IMR-90 (cell line): ENCODE results near the gene PSPH. TPM values are rescaled to one million over a fixed set of nuclear protein-coding genes. Genes with fewer than 3 reads are reported as not detected.

Experiments used
- ATAC-seq: fragments of 200-7000 bp; cut with Tn5 transposase; 2 replicates; pipeline ENCODE4 v1.9.1; 2020; ENCODE audit warnings: low read depth, mild to moderate bottlenecking, moderate library complexity
- BruUV-seq: library from RNA; stranded (reverse); fragments of 400-500 nt; replicated peaks from 2 replicates; lab custom pipeline; 2021; lab: Mats Ljungman, UMichigan
- CTCF ChIA-PET: fragments of 300-600 bp; formaldehyde crosslinking; extraction: SDS; loops from one replicate; lab custom pipeline; 2021; ENCODE audit warnings: antibody characterized with exemption; lab: Yijun Ruan, JAX
- POLR2A ChIA-PET: fragments of 300-600 bp; sonication (Branson Sonifier 250); formaldehyde crosslinking; loops from one replicate; lab custom pipeline; 2022; ENCODE audit warnings: antibody characterized with exemption; ENCODE audit not compliant: unreplicated experiment; lab: Charles Lee
- DNase-seq: peaks from one replicate; pipeline ENCODE4 v3.0.0; 2013
- H2AFZ ChIP-seq: replicated peaks from 2 replicates; pipeline ENCODE3; 2013; ENCODE audit warnings: low read length, mild to moderate bottlenecking; ENCODE audit not compliant: poor library complexity
- H2AK5ac ChIP-seq: 2 replicates; pipeline ENCODE4 v1.6.1; 2013; ENCODE audit warnings: low read depth, low read length, inconsistent platforms
- H2AK9ac ChIP-seq: replicated peaks from 2 replicates; pipeline ENCODE3; 2013; ENCODE audit warnings: mild to moderate bottlenecking, low read depth, low read length, moderate library complexity; ENCODE audit not compliant: poor library complexity
- H2BK120ac ChIP-seq: 2 replicates; pipeline ENCODE4 v1.6.1; 2013; ENCODE audit warnings: low read depth, low read length, inconsistent platforms
- H2BK15ac ChIP-seq: 3 replicates; pipeline ENCODE4 v1.6.1; 2013; ENCODE audit warnings: low read depth, low read length, inconsistent platforms
- H2BK20ac ChIP-seq: 2 replicates; pipeline ENCODE4 v1.6.1; 2013; ENCODE audit warnings: low read depth, mild to moderate bottlenecking, inconsistent platforms, low read length, moderate library complexity
- H2BK5ac ChIP-seq: 2 replicates; pipeline ENCODE4 v1.6.1; 2013; ENCODE audit warnings: mild to moderate bottlenecking, low read depth, low read length, inconsistent platforms; ENCODE audit not compliant: poor library complexity, severe bottlenecking
- H3K14ac ChIP-seq: replicated peaks from 2 replicates; pipeline ENCODE4 v1.6.1; 2013; ENCODE audit warnings: low read depth, low read length, inconsistent platforms
- H3K18ac ChIP-seq: 2 replicates; pipeline ENCODE4 v1.6.1; 2013; ENCODE audit warnings: low read depth, low read length, control low read depth
- H3K23ac ChIP-seq: 2 replicates; pipeline ENCODE4 v1.6.1; 2013; ENCODE audit warnings: low read depth, low read length, inconsistent platforms
- H3K27ac ChIP-seq: 2 replicates; pipeline ENCODE4 v1.5.1; 2013; ENCODE audit warnings: mild to moderate bottlenecking, control low read depth, low read length; ENCODE audit not compliant: insufficient read depth
- H3K27me3 ChIP-seq: 2 replicates; pipeline ENCODE4 v1.6.1; 2013; ENCODE audit warnings: low read length; ENCODE audit not compliant: control insufficient read depth, insufficient read depth
- H3K36me3 ChIP-seq: 2 replicates; pipeline ENCODE4 v1.6.1; 2013; ENCODE audit warnings: low read length, mixed read lengths; ENCODE audit not compliant: control insufficient read depth, insufficient read depth
- H3K4ac ChIP-seq: 2 replicates; pipeline ENCODE4 v1.6.1; 2013; ENCODE audit warnings: low read depth, low read length, inconsistent platforms
- H3K4me1 ChIP-seq: 2 replicates; pipeline ENCODE4 v1.6.1; 2013; ENCODE audit warnings: low read length, mixed read lengths; ENCODE audit not compliant: control insufficient read depth, insufficient read depth
- H3K4me2 ChIP-seq: 2 replicates; pipeline ENCODE4 v1.6.1; 2013; ENCODE audit warnings: low read depth, mild to moderate bottlenecking, control low read depth, low read length, moderate library complexity
- H3K4me3 ChIP-seq: 2 replicates; pipeline ENCODE4 v1.5.1; 2013; ENCODE audit warnings: low read depth, mild to moderate bottlenecking, control low read depth, low read length, moderate library complexity; ENCODE audit not compliant: insufficient read depth
- H3K56ac ChIP-seq: 2 replicates; pipeline ENCODE4 v1.6.1; 2013; ENCODE audit warnings: low read length, inconsistent platforms; ENCODE audit not compliant: insufficient read depth; ENCODE audit errors: extremely low read depth
- H3K79me1 ChIP-seq, 2 experiments: 2 replicates each; pipeline ENCODE4 v1.6.1; 2013; ENCODE audit warnings: low read length in 2 of 2, inconsistent platforms in 1 of 2, low read depth in 1 of 2
- H3K9ac ChIP-seq: 2 replicates; pipeline ENCODE4 v1.6.1; 2013; ENCODE audit warnings: low read depth, low read length, control low read depth
- H3K9me1 ChIP-seq: 2 replicates; pipeline ENCODE4 v1.6.1; 2013; ENCODE audit warnings: low read length, inconsistent platforms; ENCODE audit not compliant: insufficient read depth
- H3K9me3 ChIP-seq: 2 replicates; pipeline ENCODE4 v1.6.1; 2013; ENCODE audit warnings: low read length; ENCODE audit not compliant: control insufficient read depth, insufficient read depth
- H4K20me1 ChIP-seq: 2 replicates; pipeline ENCODE4 v1.6.1; 2013; ENCODE audit warnings: low read length, inconsistent platforms; ENCODE audit not compliant: insufficient read depth
- H4K5ac ChIP-seq: 2 replicates; pipeline ENCODE4 v1.6.1; 2013; ENCODE audit warnings: mild to moderate bottlenecking, low read depth, low read length, control low read depth
- H4K8ac ChIP-seq, 2 experiments: 2 replicates each; pipeline ENCODE4 v1.6.1; 2013; ENCODE audit warnings: low read depth in 2 of 2, low read length in 2 of 2, control low read depth in 1 of 2, inconsistent platforms in 1 of 2
- H4K91ac ChIP-seq: 2 replicates; pipeline ENCODE4 v1.6.1; 2013; ENCODE audit warnings: low read depth, low read length, inconsistent platforms; ENCODE audit not compliant: insufficient read depth
- BHLHE40 ChIP-seq: fragments of 150-350 bp; IDR thresholded peaks from 2 replicates; pipeline ENCODE4 v1.6.1; 2016; ENCODE audit warnings: mild to moderate bottlenecking, low read depth, low read length
- CEBPB ChIP-seq: IDR thresholded peaks from 2 replicates; pipeline ENCODE4 v1.6.1; 2012; ENCODE audit warnings: low read depth, low read length, improper control_type of control experiment
- CHD1 ChIP-seq: IDR thresholded peaks from 2 replicates; pipeline ENCODE4 v1.6.1; 2012; ENCODE audit warnings: low read depth, low read length, improper control_type of control experiment
- ELK1 ChIP-seq: fragments of 150-350 bp; IDR thresholded peaks from 2 replicates; pipeline ENCODE4 v1.6.1; 2016; ENCODE audit warnings: low read depth, mild to moderate bottlenecking, low read length, moderate library complexity, borderline replicate concordance
- FOS ChIP-seq: fragments of 150-350 bp; IDR thresholded peaks from 2 replicates; pipeline ENCODE4 v1.6.1; 2016; ENCODE audit warnings: low read depth, low read length
- MAFK ChIP-seq: IDR thresholded peaks from 2 replicates; pipeline ENCODE4 v1.6.1; 2012; ENCODE audit warnings: low read depth, low read length, improper control_type of control experiment
- MAZ ChIP-seq: IDR thresholded peaks from 2 replicates; pipeline ENCODE4 v1.6.1; 2012; ENCODE audit warnings: low read depth, mild to moderate bottlenecking, low read length, improper control_type of control experiment, moderate library complexity, borderline replicate concordance
- MXI1 ChIP-seq: IDR thresholded peaks from 2 replicates; pipeline ENCODE4 v1.6.1; 2012; ENCODE audit warnings: low read depth, mild to moderate bottlenecking, low read length, moderate library complexity, borderline replicate concordance
- NFE2L2 ChIP-seq: fragments of 150-350 bp; IDR thresholded peaks from 2 replicates; pipeline ENCODE4 v1.6.1; 2016; ENCODE audit warnings: low read depth, mild to moderate bottlenecking, low read length
- POLR2A ChIP-seq: IDR thresholded peaks from 2 replicates; pipeline ENCODE4 v1.6.1; 2012; ENCODE audit warnings: mild to moderate bottlenecking, low read depth, low read length
- RAD21 ChIP-seq: IDR thresholded peaks from 2 replicates; pipeline ENCODE4 v1.6.1; 2012; ENCODE audit warnings: low read length, improper control_type of control experiment
- RCOR1 ChIP-seq: IDR thresholded peaks from 2 replicates; pipeline ENCODE4 v1.6.1; 2012; ENCODE audit warnings: mild to moderate bottlenecking, low read length, improper control_type of control experiment; ENCODE audit not compliant: insufficient replicate concordance
- RFX5 ChIP-seq: IDR thresholded peaks from 2 replicates; pipeline ENCODE4 v1.8.0; 2012; ENCODE audit warnings: low read depth, mild to moderate bottlenecking, low read length, moderate library complexity
- SMC3 ChIP-seq: fragments of 150-350 bp; IDR thresholded peaks from 2 replicates; pipeline ENCODE4 v1.6.1; 2016; ENCODE audit warnings: low read depth, mild to moderate bottlenecking, antibody characterized with exemption, low read length, moderate library complexity
- USF2 ChIP-seq: fragments of 150-350 bp; IDR thresholded peaks from 2 replicates; pipeline ENCODE4 v1.6.1; 2017; ENCODE audit warnings: mild to moderate bottlenecking, antibody characterized with exemption, low read length, low read depth
- WGBS, 2 experiments: methylation state at CpG; one replicate each; pipeline versions ENCODE4 v1.1.5 to v1.1.7; 2013; ENCODE audit warnings: missing lambda C conversion rate in 2 of 2; ENCODE audit not compliant: insufficient read length in 1 of 2; ENCODE audit errors: extremely low coverage in 2 of 2; 5-methylcytosine and 5-hydroxymethylcytosine counted together
- dilution Hi-C: fragments of 300-500 bp; cut with HindIII; formaldehyde crosslinking; loops from one replicate; pipeline ENCODE4 v1.14.3; 2018; ENCODE audit warnings: low sequenced_read_pairs; ENCODE audit not compliant: unreplicated experiment
- in situ Hi-C: fragments of 300-500 bp; cut with MboI; formaldehyde crosslinking; loops from 3 replicates; pipeline ENCODE4 v1.14.3; 2019; ENCODE audit warnings: low sequenced_read_pairs, inconsistent platforms, mixed read lengths
- intact Hi-C: fragments of 100-400 bp; cut with micrococcal nuclease; formaldehyde crosslinking; loops from 2 replicates; pipeline ENCODE4 v1.10.0; 2022
- polyA plus RNA-seq, 3 experiments: library from polyadenylated mRNA; depleted of rRNA; stranded (reverse); fragments of >200 nt; gene quantifications; 2 replicates each; pipeline ENCODE4 v1.2.3, GENCODE V29; 2012; ENCODE audit warnings: low replicate concordance in 1 of 3
- total RNA-seq: library from RNA; depleted of rRNA; stranded (reverse); fragments of >200 nt; gene quantifications from 2 replicates; pipeline ENCODE4 v1.2.3, GENCODE V29; 2012
- TF ChIP-seq, protein P1 (sequence below): conservative IDR thresholded peaks from 2 replicates; pipeline ENCODE4 v1.5.1; 2012; ENCODE audit warnings: mild to moderate bottlenecking, low read depth, low read length, improper control_type of control experiment

The PSPH gene
- total and polyA plus RNA-seq, 2 of the 4 experiments (the other 2 are of a cell fraction): 31.8 to 48.4 TPM

DNA sequence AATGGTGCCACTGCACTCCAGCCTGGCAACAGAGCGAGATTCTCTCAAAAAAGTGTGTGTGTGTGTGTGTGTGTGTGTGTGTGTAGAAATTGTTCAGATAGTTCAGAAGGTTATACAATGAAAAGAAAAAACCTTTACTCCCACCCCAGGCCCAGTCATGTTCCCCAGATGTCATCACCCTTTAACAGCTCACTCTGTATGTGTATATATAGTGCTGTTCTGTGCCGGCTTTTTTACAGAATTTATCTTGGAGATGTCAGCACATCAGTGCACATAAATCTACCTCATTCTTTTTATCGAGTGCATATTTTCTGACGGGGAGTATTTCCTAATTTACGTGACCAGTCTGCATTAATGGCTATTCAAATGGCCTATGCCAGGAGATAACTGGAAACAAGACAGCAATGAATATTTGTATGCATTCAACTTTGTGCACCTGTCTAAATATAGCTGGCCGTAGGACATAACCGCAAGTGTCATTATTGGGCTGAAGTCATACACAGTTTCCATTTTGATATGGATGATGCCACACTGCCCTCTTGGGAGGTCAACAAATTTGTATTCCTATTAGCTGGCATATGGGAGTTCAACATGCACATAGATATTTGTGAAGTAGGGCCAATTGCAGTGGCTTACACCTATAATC lies 75.1 kb downstream of the PSPH start:
- H3K9me3 ChIP-seq: no peaks in the 10 kb centered on the region
- intact Hi-C loops (no loop called here), in situ Hi-C loops (no loop called here), dilution Hi-C loops (no loop called here)
- H4K20me1 ChIP-seq: peaks cover 13% of the 10 kb centered on the region
- peaks cover 18% of the 10 kb centered on the region for H3K36me3 ChIP-seq
- no peak overlapping the region for H3K4ac ChIP-seq
- H3K9ac ChIP-seq: no peak overlapping the region
- no peaks in the 10 kb centered on the region for H3K27me3 ChIP-seq
- no peaks in the 10 kb centered on the region for H3K4me1 ChIP-seq
- no peak overlapping the region for H2BK15ac ChIP-seq
- ChIA-PET CTCF (interaction anchor here (0.6 kb wide), 1 partner anchor 12 kb away, joined by 3 read pairs; no protein-coding TSS in a partner anchor), POLR2A (interaction anchor here (0.6 kb wide), 2 partner anchors 14 to 123 kb away, joined by 3 read pairs; no protein-coding TSS in a partner anchor)
- H3K4me2 ChIP-seq: no peak overlapping the region
- no peak overlapping the region for H3K27ac ChIP-seq
- no peak overlapping the region for H3K56ac ChIP-seq
- no peak overlapping the region for H3K4me3 ChIP-seq
- H2AK5ac ChIP-seq: no peak overlapping the region
- H4K5ac ChIP-seq: no peak overlapping the region
- no peak for ATAC-seq
- H4K91ac ChIP-seq: no peak overlapping the region
- no peak overlapping the region for H2AK9ac ChIP-seq
- H3K23ac ChIP-seq: no peak overlapping the region
- no peak for DNase-seq
- H2AFZ ChIP-seq: no peak overlapping the region
- H2BK120ac ChIP-seq: no peak overlapping the region
- H4K8ac ChIP-seq: no peak overlapping the region
- H3K9me1 ChIP-seq: peaks cover 11% of the 10 kb centered on the region; the same call in 1 of the 2 replicates
- H3K14ac ChIP-seq: no peak overlapping the region
- no peak overlapping the region for H3K18ac ChIP-seq
- no peak overlapping the region for H2BK5ac ChIP-seq
- H2BK20ac ChIP-seq: no peak overlapping the region
- TF ChIP-seq MXI1 (no peak), MAZ (no peak), USF2 (no peak), CHD1 (no peak), RAD21 (no peak), MAFK (no peak), POLR2A (no peak), RCOR1 (no peak), RFX5 (no peak), CEBPB (no peak), BHLHE40 (no peak), NFE2L2 (no peak), SMC3 (no peak), ELK1 (no peak), FOS (no peak)
- TF ChIP-seq, protein P1, sequence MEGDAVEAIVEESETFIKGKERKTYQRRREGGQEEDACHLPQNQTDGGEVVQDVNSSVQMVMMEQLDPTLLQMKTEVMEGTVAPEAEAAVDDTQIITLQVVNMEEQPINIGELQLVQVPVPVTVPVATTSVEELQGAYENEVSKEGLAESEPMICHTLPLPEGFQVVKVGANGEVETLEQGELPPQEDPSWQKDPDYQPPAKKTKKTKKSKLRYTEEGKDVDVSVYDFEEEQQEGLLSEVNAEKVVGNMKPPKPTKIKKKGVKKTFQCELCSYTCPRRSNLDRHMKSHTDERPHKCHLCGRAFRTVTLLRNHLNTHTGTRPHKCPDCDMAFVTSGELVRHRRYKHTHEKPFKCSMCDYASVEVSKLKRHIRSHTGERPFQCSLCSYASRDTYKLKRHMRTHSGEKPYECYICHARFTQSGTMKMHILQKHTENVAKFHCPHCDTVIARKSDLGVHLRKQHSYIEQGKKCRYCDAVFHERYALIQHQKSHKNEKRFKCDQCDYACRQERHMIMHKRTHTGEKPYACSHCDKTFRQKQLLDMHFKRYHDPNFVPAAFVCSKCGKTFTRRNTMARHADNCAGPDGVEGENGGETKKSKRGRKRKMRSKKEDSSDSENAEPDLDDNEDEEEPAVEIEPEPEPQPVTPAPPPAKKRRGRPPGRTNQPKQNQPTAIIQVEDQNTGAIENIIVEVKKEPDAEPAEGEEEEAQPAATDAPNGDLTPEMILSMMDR: no peak
- BruUV-seq: no TSS peak
- WGBS, 2 experiments: 90% methylated on average over 2 of the region's 7 CpGs; no CpG with 5 or more reads in 1 of the 2 experiments
- peaks cover 22 to 30% of the 10 kb centered on the region in 2 experiments for H3K79me1 ChIP-seq
